Hematopoietic multipotent progenitor cell treated with erythropoietin and hydrocortisone succinate and interleukin-3 and kit ligand, for 17 days (in vitro differentiated cells): Measurements from ENCODE around the gene PARP2.
A peak's percentile ranks its signal among the peaks of the same experiment; 100 is the strongest.
"Not testable (repeated sequence)": the region's sequence is repeated elsewhere in the genome, so short reads cannot be mapped to it uniquely, and the experiment has no call there.

Experiments used
- DNase-seq: peaks from one replicate; pipeline ENCODE4 v3.0.0-alpha.2; 2015; ENCODE audit warnings: low spot score

Gene PARP2

GRCh38 chr14:20343092-20343861 is at the start of gene PARP2:
Gene PARP2, plus strand, starts transcription at chr14:20343635. Its CDS starts 7 bp downstream, at chr14:20343642.
- DNase-seq, result peak; percentile 95

- DNase-seq, result no peak
These were observed 48.8 kb upstream of the PARP2 start for GRCh38 chr14:20294636-20295035.

GRCh38 chr14:20295067-20295466 is 48.4 kb upstream of the PARP2 start:
- no peak for DNase-seq

GRCh38 chr14:20302042-20302755 is 41.2 kb upstream of the PARP2 start:
- DNase-seq, result no peak

- peak; percentile 92 for DNase-seq
These were observed 38.0 kb upstream of the PARP2 start, which contains the start of gene TTC5 for GRCh38 chr14:20305265-20306078. Gene TTC5, minus strand, starts transcription at chr14:20305951. Its CDS starts 14 bp downstream, at chr14:20305937.

- DNase-seq, result no peak
These were observed 37.4 kb upstream of the PARP2 start for GRCh38 chr14:20306079-20306423.

GRCh38 chr14:20314026-20314425 is 29.4 kb upstream of the PARP2 start:
- DNase-seq, result no peak

GRCh38 chr14:20317720-20318119 is 25.7 kb upstream of the PARP2 start:
- no peak for DNase-seq

- DNase-seq, result peak; percentile 85
These were observed 16.2 kb upstream of the PARP2 start for GRCh38 chr14:20327005-20327869.

- DNase-seq, result no peak
These were observed 14.7 kb upstream of the PARP2 start for GRCh38 chr14:20328705-20329104.

- DNase-seq, result no peak
These were observed 14.1 kb upstream of the PARP2 start for GRCh38 chr14:20329355-20329754.

- DNase-seq, result no peak
These were observed 12.3 kb upstream of the PARP2 start for GRCh38 chr14:20331053-20331613.

- DNase-seq, result no peak
These were observed 11.0 kb upstream of the PARP2 start for GRCh38 chr14:20332431-20332787.

- peak; percentile 62 for DNase-seq
These were observed 10.5 kb upstream of the PARP2 start, which contains the start of gene CCNB1IP1 for GRCh38 chr14:20332788-20333493. Gene CCNB1IP1, minus strand, starts transcription at chr14:20333279. Its CDS starts 16,756 bp downstream, at chr14:20316523.

GRCh38 chr14:20333494-20333841 is 10.0 kb upstream of the PARP2 start:
- DNase-seq, result no peak

- DNase-seq, result no peak
These were observed 9.4 kb upstream of the PARP2 start for GRCh38 chr14:20334017-20334416.

- not testable (repeated sequence) for DNase-seq
These were observed 2.4 kb upstream of the PARP2 start for GRCh38 chr14:20341032-20341431.

GRCh38 chr14:20341646-20342045 is 1.8 kb upstream of the PARP2 start:
- DNase-seq, result no peak

- DNase-seq, result no peak
These were observed 406 bp downstream of the PARP2 start for GRCh38 chr14:20343862-20344220.

GRCh38 chr14:20345366-20345765 is 1.9 kb downstream of the PARP2 start:
- no peak for DNase-seq

- no peak for DNase-seq
These were observed 3.3 kb downstream of the PARP2 start for GRCh38 chr14:20346713-20347112.
